Ishikawa (cell line): ENCODE results near the gene TMEM270.

ENCODE experiments used
- FOXM1 ChIP-seq: IDR thresholded peaks from 2 replicates; pipeline ENCODE4 v1.6.1; 2012; ENCODE audit warnings: low read depth, borderline replicate concordance
- MAX ChIP-seq: IDR thresholded peaks from 2 replicates; pipeline ENCODE4 v1.6.1; 2012
- REST ChIP-seq: IDR thresholded peaks from 2 replicates; pipeline ENCODE4 v1.6.1; 2012; ENCODE audit warnings: low read depth, mild to moderate bottlenecking
- TEAD4 ChIP-seq: IDR thresholded peaks from 2 replicates; pipeline ENCODE4 v1.6.1; 2012
- ZBTB7A ChIP-seq: IDR thresholded peaks from 2 replicates; pipeline ENCODE4 v1.6.1; 2012; ENCODE audit warnings: low read depth

- TF ChIP-seq MAX = no peak
- no peak for TF ChIP-seq REST
- TF ChIP-seq FOXM1 = no peak
- TF ChIP-seq TEAD4 = no peak
- TF ChIP-seq ZBTB7A = no peak
Observed at GRCh38 chr7:73905360-73905759, 44.4 kb downstream of the TMEM270 start.
